MM.1S (cell line): ENCODE results near the gene HABP4.

Experiments used
- EZH2 ChIP-seq: fragments of 300-600 bp; sonication (generic); optimal IDR thresholded peaks from 2 replicates; pipeline ENCODE3; 2017; ENCODE audit warnings: low read depth, mild to moderate bottlenecking, antibody characterized with exemption, low read length, mixed read lengths
- EZH2phosphoT487 ChIP-seq: fragments of 300-600 bp; sonication (generic); IDR thresholded peaks from 2 replicates; pipeline ENCODE4 v1.6.1; 2018; ENCODE audit warnings: antibody characterized with exemption, low read length
- TF ChIP-seq, protein P1 (sequence below): fragments of 300-600 bp; sonication (generic); IDR thresholded peaks from 2 replicates; pipeline ENCODE4 v1.5.1; 2016; ENCODE audit warnings: antibody characterized with exemption, low read length, mixed read lengths

DNA sequence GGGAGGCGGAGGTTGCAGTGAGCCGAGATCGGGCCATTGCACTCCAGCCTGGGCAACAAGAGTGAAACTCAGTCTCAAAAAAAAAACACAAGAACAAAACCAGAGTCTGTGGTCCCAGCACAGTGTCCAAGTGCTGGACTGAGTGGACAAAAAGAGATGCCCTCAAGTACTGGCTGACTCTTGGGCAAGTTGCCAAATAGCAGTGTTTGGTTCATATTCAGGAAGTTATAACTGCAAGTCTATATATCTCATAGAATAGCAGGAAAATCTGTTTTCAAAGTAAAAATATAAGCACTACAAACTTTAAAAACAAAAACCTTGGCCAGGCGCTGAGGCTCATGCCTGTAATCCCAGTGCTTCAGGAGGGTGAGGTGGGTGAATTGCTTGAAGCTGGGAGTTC lies 7.3 kb downstream of the HABP4 start:
- TF ChIP-seq EZH2 (no peak), EZH2phosphoT487 (no peak)
- TF ChIP-seq, protein P1, sequence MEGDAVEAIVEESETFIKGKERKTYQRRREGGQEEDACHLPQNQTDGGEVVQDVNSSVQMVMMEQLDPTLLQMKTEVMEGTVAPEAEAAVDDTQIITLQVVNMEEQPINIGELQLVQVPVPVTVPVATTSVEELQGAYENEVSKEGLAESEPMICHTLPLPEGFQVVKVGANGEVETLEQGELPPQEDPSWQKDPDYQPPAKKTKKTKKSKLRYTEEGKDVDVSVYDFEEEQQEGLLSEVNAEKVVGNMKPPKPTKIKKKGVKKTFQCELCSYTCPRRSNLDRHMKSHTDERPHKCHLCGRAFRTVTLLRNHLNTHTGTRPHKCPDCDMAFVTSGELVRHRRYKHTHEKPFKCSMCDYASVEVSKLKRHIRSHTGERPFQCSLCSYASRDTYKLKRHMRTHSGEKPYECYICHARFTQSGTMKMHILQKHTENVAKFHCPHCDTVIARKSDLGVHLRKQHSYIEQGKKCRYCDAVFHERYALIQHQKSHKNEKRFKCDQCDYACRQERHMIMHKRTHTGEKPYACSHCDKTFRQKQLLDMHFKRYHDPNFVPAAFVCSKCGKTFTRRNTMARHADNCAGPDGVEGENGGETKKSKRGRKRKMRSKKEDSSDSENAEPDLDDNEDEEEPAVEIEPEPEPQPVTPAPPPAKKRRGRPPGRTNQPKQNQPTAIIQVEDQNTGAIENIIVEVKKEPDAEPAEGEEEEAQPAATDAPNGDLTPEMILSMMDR: no peak
